ENCODE results near the gene SLC4A7. TPM values are rescaled to one million over a fixed set of nuclear protein-coding genes. Genes with fewer than 3 reads are reported as not detected.

The SLC4A7 gene
- polyA plus RNA-seq, 1 donor (not counting 4 experiments of a cell fraction or from before 2014, with no cell fraction given), result 28.5 TPM

DNA sequence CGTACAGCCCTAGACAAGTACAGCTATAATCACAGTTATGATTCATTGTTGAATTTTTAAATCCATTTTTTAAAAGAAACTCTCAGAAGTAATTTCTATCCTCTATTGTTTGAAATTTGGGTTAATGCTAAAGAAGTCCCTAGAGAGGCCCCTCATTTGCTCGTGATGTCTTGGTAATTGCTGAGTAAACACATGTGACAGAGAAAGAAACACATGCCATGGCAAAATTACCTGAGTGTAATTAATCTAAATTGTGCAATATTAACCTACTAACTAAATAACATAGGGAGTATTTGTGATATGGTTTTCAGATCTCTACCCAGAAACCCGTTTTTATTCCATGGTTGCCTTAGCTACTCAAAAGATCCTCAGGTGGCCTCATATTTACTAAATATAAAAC is 125.8 kb downstream of the SLC4A7 start:
- H4K20me1 ChIP-seq (ENCODE audit: control insufficient read depth, extremely low read depth, insufficient read depth, low read length), result no peaks in the 10 kb centered on the region
- peaks cover 10% of the 10 kb centered on the region for H3K4me1 ChIP-seq (ENCODE audit: control insufficient read depth, extremely low read depth, insufficient read depth, low read length)
- H3K79me2 ChIP-seq (ENCODE audit: control insufficient read depth, insufficient read depth, low read length), result no peaks in the 10 kb centered on the region
- TF ChIP-seq, protein P1, sequence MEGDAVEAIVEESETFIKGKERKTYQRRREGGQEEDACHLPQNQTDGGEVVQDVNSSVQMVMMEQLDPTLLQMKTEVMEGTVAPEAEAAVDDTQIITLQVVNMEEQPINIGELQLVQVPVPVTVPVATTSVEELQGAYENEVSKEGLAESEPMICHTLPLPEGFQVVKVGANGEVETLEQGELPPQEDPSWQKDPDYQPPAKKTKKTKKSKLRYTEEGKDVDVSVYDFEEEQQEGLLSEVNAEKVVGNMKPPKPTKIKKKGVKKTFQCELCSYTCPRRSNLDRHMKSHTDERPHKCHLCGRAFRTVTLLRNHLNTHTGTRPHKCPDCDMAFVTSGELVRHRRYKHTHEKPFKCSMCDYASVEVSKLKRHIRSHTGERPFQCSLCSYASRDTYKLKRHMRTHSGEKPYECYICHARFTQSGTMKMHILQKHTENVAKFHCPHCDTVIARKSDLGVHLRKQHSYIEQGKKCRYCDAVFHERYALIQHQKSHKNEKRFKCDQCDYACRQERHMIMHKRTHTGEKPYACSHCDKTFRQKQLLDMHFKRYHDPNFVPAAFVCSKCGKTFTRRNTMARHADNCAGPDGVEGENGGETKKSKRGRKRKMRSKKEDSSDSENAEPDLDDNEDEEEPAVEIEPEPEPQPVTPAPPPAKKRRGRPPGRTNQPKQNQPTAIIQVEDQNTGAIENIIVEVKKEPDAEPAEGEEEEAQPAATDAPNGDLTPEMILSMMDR (optimal IDR thresholded peaks at IDR 0.05 in 1 of 3, IDR thresholded peaks at IDR 0.05 in 1 of 3, conservative IDR thresholded peaks at IDR 0.05 in 1 of 3; ENCODE audit: extremely low read depth in 1 of 3, insufficient read depth in 2 of 3, low read length in 3 of 3), result no peak
- no peak for TF ChIP-seq EZH2 (IDR thresholded peaks at IDR 0.05; ENCODE audit: low read length)
- dilution Hi-C loops (cut with MboI; ENCODE audit: extremely low pct_ligation_motif_present, low sequenced_read_pairs), result no loop called here
- no peaks in the 10 kb centered on the region for H3K27me3 ChIP-seq (ENCODE audit: control insufficient read depth, extremely low read depth, insufficient read depth, low read length)
- no peak overlapping the region for H3K9ac ChIP-seq (ENCODE audit: control insufficient read depth, extremely low read depth, insufficient read depth, low read length)
- no peaks in the 10 kb centered on the region for H3K9me3 ChIP-seq (ENCODE audit: control insufficient read depth, low read depth, low read length)
- H2AFZ ChIP-seq (ENCODE audit: control insufficient read depth, low read length), result no peak overlapping the region
- H3K36me3 ChIP-seq (ENCODE audit: control insufficient read depth in 2 of 2, extremely low read depth in 1 of 2, insufficient read depth in 2 of 2, low read length in 2 of 2), result no peaks in the 10 kb centered on the region
- no peak overlapping the region for H3K4me3 ChIP-seq (ENCODE audit: control insufficient read depth in 2 of 3, extremely low read depth in 1 of 3, insufficient read depth in 2 of 3, low read depth in 1 of 3, low read length in 3 of 3)
- H3K4me2 ChIP-seq (ENCODE audit: control insufficient read depth, extremely low read depth, insufficient read depth, low read depth, low read length), result no peak overlapping the region
- H3K27ac ChIP-seq (ENCODE audit: control insufficient read depth, insufficient read depth, low read length), result no peak overlapping the region
- no peak for FAIRE-seq
- no peak for DNase-seq (ENCODE audit: low read depth, low spot score)
- no peaks in the 10 kb centered on the region for H3K9me1 ChIP-seq (ENCODE audit: control insufficient read depth, extremely low read depth, insufficient read depth, low read length)

DNA sequence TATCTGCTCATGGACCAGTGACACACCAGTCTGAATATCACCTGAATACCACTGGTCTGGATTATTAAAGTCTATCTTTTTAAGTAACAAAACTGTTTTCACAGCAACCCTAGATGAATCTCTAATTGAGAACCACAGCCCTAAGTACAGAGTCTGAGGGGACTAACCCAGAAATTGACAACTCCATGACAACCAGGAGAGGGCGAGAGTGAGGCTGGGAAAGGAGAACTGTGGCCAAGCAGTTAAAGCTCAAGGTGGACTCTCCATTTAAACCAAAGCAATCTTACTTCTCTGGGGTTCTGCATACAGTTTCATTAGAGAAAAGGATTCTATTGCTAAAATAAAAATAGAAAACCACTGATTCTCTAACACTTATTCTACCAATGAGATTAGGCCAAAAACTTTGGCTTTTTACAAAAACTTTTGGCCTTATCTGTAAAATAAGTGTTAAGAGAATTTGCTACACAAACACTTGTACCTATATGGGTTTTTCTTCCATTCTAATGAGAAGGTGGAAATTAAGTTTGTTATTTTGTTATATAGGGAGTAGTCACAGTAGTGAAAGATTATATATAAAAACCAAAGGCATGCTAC is 126.4 kb downstream of the SLC4A7 start:
- no peaks in the 10 kb centered on the region for H3K36me3 ChIP-seq (ENCODE audit: control insufficient read depth in 2 of 2, extremely low read depth in 1 of 2, insufficient read depth in 2 of 2, low read length in 2 of 2)
- H3K9me1 ChIP-seq (ENCODE audit: control insufficient read depth, extremely low read depth, insufficient read depth, low read length), result no peaks in the 10 kb centered on the region
- DNase-seq (ENCODE audit: low read depth, low spot score), result peak; percentile 25
- H2AFZ ChIP-seq (ENCODE audit: control insufficient read depth, low read length), result no peak overlapping the region
- H3K9ac ChIP-seq (ENCODE audit: control insufficient read depth, extremely low read depth, insufficient read depth, low read length), result no peak overlapping the region
- no peak overlapping the region for H3K27ac ChIP-seq (ENCODE audit: control insufficient read depth, insufficient read depth, low read length)
- no peaks in the 10 kb centered on the region for H3K27me3 ChIP-seq (ENCODE audit: control insufficient read depth, extremely low read depth, insufficient read depth, low read length)
- no peak overlapping the region for H3K4me2 ChIP-seq (ENCODE audit: control insufficient read depth, extremely low read depth, insufficient read depth, low read depth, low read length)
- H4K20me1 ChIP-seq (ENCODE audit: control insufficient read depth, extremely low read depth, insufficient read depth, low read length), result no peaks in the 10 kb centered on the region
- peaks cover 13% of the 10 kb centered on the region for H3K4me1 ChIP-seq (ENCODE audit: control insufficient read depth, extremely low read depth, insufficient read depth, low read length)
- peak; percentile 79 for FAIRE-seq
- TF ChIP-seq EZH2 (IDR thresholded peaks at IDR 0.05; ENCODE audit: low read length), result no peak
- TF ChIP-seq, protein P1 (optimal IDR thresholded peaks at IDR 0.05 in 1 of 3, IDR thresholded peaks at IDR 0.05 in 1 of 3, conservative IDR thresholded peaks at IDR 0.05 in 1 of 3; ENCODE audit: extremely low read depth in 1 of 3, insufficient read depth in 2 of 3, low read length in 3 of 3), result peak; percentile 67 to 77 (median 69)
- H3K79me2 ChIP-seq (ENCODE audit: control insufficient read depth, insufficient read depth, low read length), result no peaks in the 10 kb centered on the region
- dilution Hi-C loops (cut with MboI; ENCODE audit: extremely low pct_ligation_motif_present, low sequenced_read_pairs), result no loop called here
- no peaks in the 10 kb centered on the region for H3K9me3 ChIP-seq (ENCODE audit: control insufficient read depth, low read depth, low read length)
- H3K4me3 ChIP-seq (ENCODE audit: control insufficient read depth in 2 of 3, extremely low read depth in 1 of 3, insufficient read depth in 2 of 3, low read depth in 1 of 3, low read length in 3 of 3), result no peak overlapping the region

Data from keratinocyte (primary cell).